ENCODE data around the gene ZNF700. TPM values are rescaled to one million over a fixed set of nuclear protein-coding genes. Genes with fewer than 3 reads are reported as not detected.
A peak's percentile ranks its signal among the peaks of the same experiment; 100 is the strongest.

ZNF700 gene
- total and polyA plus RNA-seq, 9 of the 15 experiments (the other 6 are each of a cell fraction or from before 2014, with no cell fraction given), result 10.3 to 24.7 (median 14.1) TPM

DNA sequence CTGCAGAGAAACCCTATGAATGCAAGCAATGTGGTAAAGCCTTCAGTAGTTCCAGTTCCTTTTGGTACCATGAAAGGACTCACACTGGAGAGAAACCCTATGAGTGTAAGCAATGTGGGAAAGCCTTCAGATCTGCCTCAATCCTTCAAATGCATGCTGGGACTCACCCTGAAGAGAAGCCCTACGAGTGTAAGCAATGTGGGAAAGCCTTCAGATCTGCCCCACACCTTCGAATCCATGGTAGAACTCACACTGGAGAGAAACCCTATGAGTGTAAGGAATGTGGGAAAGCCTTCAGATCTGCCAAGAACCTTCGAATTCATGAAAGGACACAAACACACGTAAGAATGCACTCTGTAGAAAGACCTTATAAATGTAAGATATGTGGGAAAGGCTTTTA, 54.6 kb downstream of the ZNF700 start (continued):
- TF ChIP-seq ZNF280B (CRISPR knock-in tag; IDR thresholded peaks at IDR 0.05) (0 out of 2 replicates have a peak, but pooled peaks have one; percentile 7), TEAD1 (CRISPR knock-in tag; IDR thresholded peaks at IDR 0.05) (no peak), HDAC8 (tag; IDR thresholded peaks at IDR 0.05) (no peak), ATF1 (CRISPR knock-in tag; IDR thresholded peaks at IDR 0.05) (no peak), ATF1 (tag; IDR thresholded peaks at IDR 0.05) (no peak), TAF15 (IDR thresholded peaks at IDR 0.05; ENCODE audit: low read depth, low read length) (no peak), CTCF (IDR thresholded peaks at IDR 0.05 in 2 of 3, conservative IDR thresholded peaks at IDR 0.05 in 1 of 3; ENCODE audit: insufficient read depth in 2 of 3, low read depth in 1 of 3, low read length in 3 of 3) (no peak), NR3C1 (CRISPR knock-in tag; IDR thresholded peaks at IDR 0.05) (no peak), AFF1 (IDR thresholded peaks at IDR 0.05; ENCODE audit: low read depth in 1 of 2, partially characterized antibody in 2 of 2) (no peak), NFXL1 (CRISPR knock-in tag; IDR thresholded peaks at IDR 0.05) (no peak), NFRKB (IDR thresholded peaks at IDR 0.05; ENCODE audit: low read depth) (0 out of 2 replicates have a peak, but pooled peaks have one; percentile 15), KDM5B (IDR thresholded peaks at IDR 0.05; ENCODE audit: insufficient replicate concordance, low read depth, low read length) (no peak), SRF (CRISPR knock-in tag; IDR thresholded peaks at IDR 0.05) (no peak), POLR3G (IDR thresholded peaks at IDR 0.05; ENCODE audit: extremely low read depth, insufficient read length, insufficient replicate concordance) (no peak), KLF10 (CRISPR knock-in tag; IDR thresholded peaks at IDR 0.05) (no peak), KHSRP (IDR thresholded peaks at IDR 0.05) (no peak), RBM25 (IDR thresholded peaks at IDR 0.05; ENCODE audit: low read depth, low read length, severe bottlenecking) (peak; percentile 69), POLR2H (tag; IDR thresholded peaks at IDR 0.05; ENCODE audit: low read depth) (no peak), SREBF1 (IDR thresholded peaks at IDR 0.05; ENCODE audit: borderline replicate concordance, low read depth, low read length) (no peak), RBM34 (IDR thresholded peaks at IDR 0.05; ENCODE audit: borderline replicate concordance, insufficient read depth, low read length) (no peak)
- TF ChIP-seq, protein P1, sequence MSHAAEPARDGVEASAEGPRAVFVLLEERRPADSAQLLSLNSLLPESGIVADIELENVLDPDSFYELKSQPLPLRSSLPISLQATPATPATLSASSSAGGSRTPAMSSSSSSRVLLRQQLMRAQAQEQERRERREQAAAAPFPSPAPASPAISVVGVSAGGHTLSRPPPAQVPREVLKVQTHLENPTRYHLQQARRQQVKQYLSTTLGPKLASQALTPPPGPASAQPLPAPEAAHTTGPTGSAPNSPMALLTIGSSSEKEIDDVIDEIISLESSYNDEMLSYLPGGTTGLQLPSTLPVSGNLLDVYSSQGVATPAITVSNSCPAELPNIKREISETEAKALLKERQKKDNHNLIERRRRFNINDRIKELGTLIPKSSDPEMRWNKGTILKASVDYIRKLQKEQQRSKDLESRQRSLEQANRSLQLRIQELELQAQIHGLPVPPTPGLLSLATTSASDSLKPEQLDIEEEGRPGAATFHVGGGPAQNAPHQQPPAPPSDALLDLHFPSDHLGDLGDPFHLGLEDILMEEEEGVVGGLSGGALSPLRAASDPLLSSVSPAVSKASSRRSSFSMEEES (CRISPR knock-in tag; IDR thresholded peaks at IDR 0.05), result no peak
